Measurements from ENCODE around the gene PRKAG1.
"Not testable (repeated sequence)": the region's sequence is repeated elsewhere in the genome, so short reads cannot be mapped to it uniquely, and the experiment has no call there.

Gene PRKAG1

GRCh38 chr12:49018261-49019119, at the start of gene PRKAG1:
TSS of gene PRKAG1 (minus strand) at chr12:49018776. CDS start at chr12:49018740, 36 bp downstream.
- DNase-seq: peak; percentile 85

DNA sequence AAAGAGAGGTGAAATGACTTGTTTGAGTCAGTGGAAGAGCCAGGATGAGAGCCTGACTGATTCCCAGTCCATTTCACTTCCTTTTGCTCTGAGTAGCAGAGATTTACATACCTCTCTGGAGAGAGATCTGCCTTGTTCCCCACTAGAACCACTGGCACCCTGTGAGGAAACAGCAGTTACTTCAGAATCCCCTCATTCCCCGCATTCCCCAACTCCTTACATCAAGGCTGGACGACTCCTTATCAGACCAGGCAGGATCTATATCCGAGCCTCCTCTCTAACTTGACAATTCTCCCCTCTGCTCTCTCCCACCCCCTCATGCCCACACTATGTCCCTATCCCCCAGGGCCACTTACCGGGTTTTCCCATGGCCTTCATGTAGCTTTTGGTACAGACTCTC, 47.5 kb upstream of the PRKAG1 start:
- DNase-seq: no peak

DNA sequence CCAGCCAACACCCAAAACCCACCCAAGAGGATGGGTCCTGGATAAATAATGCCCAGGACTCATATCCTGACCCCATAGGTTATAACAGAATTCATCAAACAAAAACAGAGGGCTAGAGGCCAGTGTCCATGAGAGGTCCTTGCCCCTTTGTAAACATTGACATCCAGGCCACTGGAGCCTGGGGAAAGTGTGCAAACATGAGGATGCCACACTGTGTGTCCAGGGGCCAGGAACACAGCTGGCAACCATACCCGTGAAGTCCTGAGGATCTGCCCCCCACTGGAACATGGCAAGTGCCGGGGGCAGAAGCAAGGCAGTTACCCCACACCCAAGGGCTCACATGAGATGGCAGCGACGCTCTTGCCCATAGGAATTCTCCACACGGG, 46.2 kb upstream of the PRKAG1 start:
- DNase-seq: no peak

- not testable (repeated sequence) for DNase-seq
Observed at GRCh38 chr12:49061916-49062315, 43.3 kb upstream of the PRKAG1 start.

DNA sequence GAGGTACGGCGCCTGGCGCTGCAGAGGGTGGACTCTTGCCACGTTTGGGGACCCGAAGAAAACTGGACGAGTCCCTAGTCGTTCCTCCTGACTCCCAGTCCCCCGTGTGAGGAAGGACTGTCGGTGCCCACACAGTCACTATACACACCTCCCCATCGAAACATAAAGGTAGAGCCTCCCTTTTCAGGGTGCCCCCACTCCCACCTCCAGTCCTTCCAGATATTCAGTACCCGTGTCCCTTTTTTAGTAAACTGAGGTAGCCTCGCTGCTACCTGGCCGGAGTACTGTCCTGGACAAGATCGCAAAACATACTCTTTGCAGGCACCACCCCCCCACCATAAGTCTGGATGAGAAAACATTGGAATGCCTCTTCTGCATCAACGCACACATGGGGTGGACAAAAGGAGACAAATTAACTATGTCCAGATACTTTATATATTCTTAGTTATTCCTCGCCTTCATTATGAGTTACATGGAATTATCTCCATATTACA, 42.6 kb upstream of the PRKAG1 start:
- no peak for DNase-seq

- DNase-seq: peak; percentile 23
Observed at GRCh38 chr12:49060237-49061156, 41.9 kb upstream of the PRKAG1 start, which contains the start of gene KMT2D. TSS of gene KMT2D (minus strand) at chr12:49060794. CDS start at chr12:49055324, 5,470 bp downstream.

- DNase-seq: no peak
Observed at GRCh38 chr12:49059299-49060171, 41.0 kb upstream of the PRKAG1 start.

DNA sequence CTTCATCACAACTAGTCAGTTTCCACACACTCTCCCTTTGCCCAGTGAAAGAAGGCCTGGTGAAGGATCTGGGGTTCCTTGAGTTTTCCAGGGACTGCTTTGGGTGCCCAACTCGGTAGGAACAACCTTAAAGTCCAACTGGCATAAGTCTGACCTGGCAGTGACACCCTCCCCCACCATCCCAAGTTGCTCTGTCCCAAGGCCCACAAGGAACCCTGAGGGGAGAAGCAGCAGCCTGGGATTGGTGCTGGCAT, 40.4 kb upstream of the PRKAG1 start:
- no peak for DNase-seq

DNA sequence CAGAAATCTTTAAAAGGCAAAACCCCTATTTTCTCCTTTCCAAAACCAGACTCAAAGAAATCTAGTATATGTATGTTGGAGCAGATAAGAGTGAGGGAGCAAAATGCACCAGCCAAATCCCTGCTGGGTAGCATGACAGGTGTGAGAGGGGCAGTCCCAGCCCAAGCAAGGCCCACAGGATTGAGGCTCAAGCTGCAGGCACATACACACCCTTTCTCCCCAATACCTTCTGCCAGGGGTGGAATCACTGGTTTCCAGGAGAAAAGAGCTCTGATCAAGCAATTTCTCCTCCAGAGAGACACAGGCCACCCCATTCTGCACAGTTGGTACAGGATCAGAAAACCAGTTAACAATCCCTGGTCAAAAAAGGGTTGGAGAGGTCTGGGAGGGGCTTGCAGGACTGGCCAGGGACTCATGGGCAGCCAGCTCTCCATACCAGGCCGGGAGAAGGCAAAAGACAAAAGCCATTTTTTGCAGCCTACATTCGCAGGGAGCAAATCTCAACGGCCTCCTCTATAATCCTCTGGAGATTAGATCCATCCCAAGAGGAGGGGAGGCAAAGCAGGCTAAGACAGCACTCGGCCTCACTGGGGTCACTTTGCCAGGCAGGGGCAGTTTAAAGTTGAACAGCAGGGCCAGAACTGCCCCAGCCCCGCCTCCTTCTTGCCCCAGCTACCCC, 39.9 kb upstream of the PRKAG1 start:
- DNase-seq: no peak

GRCh38 chr12:49057888-49058287, 39.3 kb upstream of the PRKAG1 start:
- no peak for DNase-seq

DNA sequence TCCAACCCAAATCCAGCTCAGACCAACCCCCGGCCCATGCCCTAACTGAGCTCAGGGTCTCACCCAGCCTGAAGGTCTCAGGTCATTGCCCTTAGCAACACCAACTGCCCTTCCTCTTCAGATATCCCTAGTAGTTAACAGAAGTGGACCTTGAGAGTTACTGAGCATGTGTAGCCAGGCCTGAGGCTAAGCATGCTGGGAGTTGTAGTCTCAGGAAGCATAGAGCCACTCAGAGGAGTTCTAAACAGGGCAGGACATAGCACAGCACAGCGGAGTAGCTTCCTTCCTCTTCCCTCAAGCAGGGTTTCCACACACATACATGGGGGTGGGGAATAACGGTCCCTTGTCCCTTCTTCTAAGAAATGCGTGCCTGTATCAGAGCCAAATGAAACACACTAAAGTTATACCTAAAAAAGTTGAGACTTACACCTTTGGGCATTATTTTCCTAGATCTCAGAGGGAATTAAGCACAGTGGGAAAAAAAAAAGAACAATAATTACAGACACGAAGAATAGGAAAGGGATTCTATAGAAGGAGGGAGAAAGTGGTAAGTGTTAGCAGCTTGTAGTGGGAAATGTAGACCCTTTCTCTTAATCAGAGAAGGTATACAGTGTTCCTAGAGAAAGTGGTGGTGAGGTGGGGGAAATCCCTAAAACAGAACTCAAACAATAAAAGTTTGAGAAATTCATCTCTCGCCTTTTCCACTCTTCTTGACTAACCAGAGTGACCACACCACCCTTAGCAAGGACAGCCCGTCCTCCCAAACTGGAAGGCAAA, 37.6 kb upstream of the PRKAG1 start:
- DNase-seq: no peak

GRCh38 chr12:49055092-49055491, 36.5 kb upstream of the PRKAG1 start:
- DNase-seq: no peak

- no peak for DNase-seq
Observed at GRCh38 chr12:49054524-49054923, 35.9 kb upstream of the PRKAG1 start.

DNA sequence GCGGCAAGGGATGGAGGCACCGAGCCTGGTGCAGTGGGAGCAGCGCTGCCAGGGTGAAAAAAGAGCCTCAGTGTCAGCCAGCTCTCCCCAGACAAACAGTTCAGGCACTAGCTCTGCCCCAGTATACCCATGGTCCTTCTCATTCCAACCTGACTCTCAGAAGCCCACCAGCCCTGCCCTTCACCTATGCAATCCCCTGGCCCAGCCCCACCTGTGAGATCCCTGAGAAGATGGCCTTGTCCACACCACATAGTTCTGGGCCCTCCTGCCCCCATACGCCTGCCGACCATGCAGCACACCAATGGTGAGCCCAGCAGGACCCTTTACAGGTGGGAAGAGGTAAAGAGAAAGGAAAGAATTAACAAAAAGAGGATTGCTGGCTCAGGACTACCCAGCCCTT, 35.5 kb upstream of the PRKAG1 start:
- no peak for DNase-seq

GRCh38 chr12:49052451-49053208, 34.1 kb upstream of the PRKAG1 start:
- no peak for DNase-seq

- no peak for DNase-seq
Observed at GRCh38 chr12:49051777-49052438, 33.3 kb upstream of the PRKAG1 start.

DNA sequence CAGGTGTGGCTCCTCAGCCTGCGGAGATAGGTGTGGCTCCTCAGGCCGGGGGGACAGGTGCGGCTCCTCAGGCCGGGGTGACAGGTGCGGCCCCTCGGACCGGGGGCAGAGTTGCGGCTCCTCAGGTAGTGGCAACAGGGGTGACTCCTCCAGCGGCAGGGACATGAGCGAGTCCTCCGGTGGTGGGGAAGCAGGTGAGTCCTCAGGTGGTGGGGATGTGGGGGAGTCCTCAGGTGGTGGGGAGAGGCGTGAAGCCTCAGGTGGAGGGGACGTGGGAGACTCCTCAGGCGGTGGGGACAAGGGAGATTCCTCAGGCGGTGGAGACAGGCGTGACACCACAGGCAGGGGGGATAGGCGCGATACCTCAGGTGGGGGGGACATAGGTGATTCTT, 32.8 kb upstream of the PRKAG1 start:
- no peak for DNase-seq

DNA sequence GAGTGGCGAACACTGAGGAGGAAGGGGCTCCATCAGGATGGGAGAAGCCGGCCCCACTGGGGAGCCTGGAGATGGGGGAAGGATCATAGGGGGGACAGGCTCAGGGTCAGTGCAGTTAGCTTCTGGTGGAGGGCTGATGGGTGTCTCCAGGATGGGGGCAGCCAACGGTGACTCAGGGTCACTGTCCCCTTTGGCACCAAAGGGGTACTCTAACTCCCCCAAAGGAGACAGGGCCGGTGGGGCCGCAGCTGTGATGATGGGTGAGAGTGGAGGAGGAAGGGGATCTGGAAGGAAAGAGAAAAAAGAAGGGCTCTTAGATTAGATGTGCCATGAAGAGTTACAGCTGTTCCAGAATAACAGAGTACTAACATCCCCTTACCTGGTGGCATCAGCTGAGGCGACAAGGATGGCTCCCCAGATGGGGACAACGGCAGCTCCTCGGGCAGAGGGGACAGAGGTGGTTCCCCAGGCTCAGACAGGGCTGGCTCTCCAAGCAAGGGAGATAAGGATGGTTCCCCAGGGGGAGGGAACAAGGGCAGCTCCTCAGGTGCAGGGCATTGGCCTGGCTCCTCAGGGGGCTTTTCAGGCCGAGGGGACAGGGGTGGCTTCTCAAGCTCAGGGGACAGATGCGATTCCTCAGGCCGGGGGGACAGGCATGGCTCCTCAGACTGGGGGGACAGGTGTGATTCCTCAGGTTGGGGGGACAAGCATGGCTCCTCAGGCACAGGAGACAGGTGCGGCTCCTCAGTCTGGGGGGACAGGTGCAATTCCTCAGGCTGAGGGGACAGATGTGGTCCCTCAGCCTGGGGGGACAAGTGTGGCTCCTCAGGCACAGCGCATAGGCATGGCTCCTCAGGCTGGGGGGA, 32.2 kb upstream of the PRKAG1 start:
- DNase-seq: no peak
